K562 (cell line): Measurements from ENCODE around the gene CUL3. TPM values are rescaled to one million over a fixed set of nuclear protein-coding genes. Genes with fewer than 3 reads are reported as not detected.

Experiments used
- ATAC-seq: fragments of 200-7000 bp; cut with Tn5 transposase; 3 replicates; pipeline ENCODE4 v1.9.1; 2020; ENCODE audit warnings: moderate library complexity
- BruUV-seq: library from RNA; stranded (reverse); fragments of 400-500 nt; replicated peaks from 2 replicates; lab custom pipeline; 2021; lab: Mats Ljungman, UMichigan
- CTCF ChIA-PET: fragments of 300-600 bp; formaldehyde crosslinking; extraction: SDS; loops from one replicate; lab custom pipeline; 2021; ENCODE audit warnings: low intra/inter-chr PET ratio; lab: Yijun Ruan, JAX
- POLR2A ChIA-PET: fragments of 300-600, 350-650 bp; sonication (Branson Sonifier 250); formaldehyde crosslinking; extraction: SDS; loops from one replicate; lab custom pipeline; 2021; ENCODE audit warnings: antibody characterized with exemption, inconsistent platforms; lab: Yijun Ruan, JAX
- DNase-seq, 4 experiments: peaks; one replicate each; pipeline versions ENCODE4 v3.0.0 to v3.0.0-alpha.2; 2011 to 2018; ENCODE audit warnings: low spot score in 3 of 4, mixed read lengths in 3 of 4; ENCODE audit errors: extremely low read depth in 1 of 4
- FAIRE-seq: peaks from 2 replicates; lab custom pipeline; 2011; peaks lifted over from hg19 to GRCh38; lab: Jason Lieb, UNC
- H2AFZ ChIP-seq: 2 replicates; pipeline ENCODE4 v1.6.0; 2011; ENCODE audit warnings: low read depth, low read length, control low read depth, inconsistent platforms
- H3K27ac ChIP-seq: fragments of 200-600 bp; 3 replicates; pipeline ENCODE4 v1.8.0; 2011; ENCODE audit warnings: low read depth, mild to moderate bottlenecking, control low read depth, inconsistent platforms, low read length, moderate library complexity, mixed read lengths; ENCODE audit errors: extremely low read depth
- H3K27me3 ChIP-seq, 2 experiments: fragments of 300-600 bp in 1 of 2; 2 replicates in 1 of 2; 3 replicates in 1 of 2; pipeline versions ENCODE4 v1.6.0 to v1.8.0; 2011; ENCODE audit warnings: inconsistent platforms in 2 of 2, low read length in 2 of 2, mild to moderate bottlenecking in 1 of 2, mixed read lengths in 1 of 2, moderate library complexity in 1 of 2; ENCODE audit not compliant: control insufficient read depth in 2 of 2, insufficient read depth in 2 of 2
- H3K36me3 ChIP-seq: fragments of 300-600 bp; 3 replicates; pipeline ENCODE4 v1.8.0; 2011; ENCODE audit warnings: mild to moderate bottlenecking, low read length, inconsistent platforms; ENCODE audit not compliant: control insufficient read depth, insufficient read depth
- H3K4me1 ChIP-seq, 2 experiments: fragments of 200-600 bp in 1 of 2; replicated peaks in 1 of 2; 2 replicates in 1 of 2; 3 replicates in 1 of 2; pipeline versions ENCODE4 v1.5.1 to v1.8.0; 2011; ENCODE audit warnings: inconsistent platforms in 2 of 2, low read length in 2 of 2, mild to moderate bottlenecking in 1 of 2, mixed read lengths in 1 of 2, moderate library complexity in 1 of 2; ENCODE audit not compliant: control insufficient read depth in 2 of 2, insufficient read depth in 2 of 2
- H3K4me2 ChIP-seq: 2 replicates; pipeline ENCODE4 v1.6.1; 2011; ENCODE audit warnings: low read length, control low read depth, inconsistent platforms, mixed read lengths; ENCODE audit not compliant: insufficient read depth
- H3K4me3 ChIP-seq: fragments of 200-600 bp; sonication (generic), shearing (Covaris generic); 2 replicates; pipeline ENCODE4 v1.5.1; 2016; ENCODE audit warnings: control low read depth, inconsistent platforms
- H3K79me2 ChIP-seq: fragments of 200-600 bp; 3 replicates; pipeline ENCODE4 v1.8.0; 2011; ENCODE audit warnings: low read length, inconsistent platforms; ENCODE audit not compliant: control insufficient read depth, insufficient read depth
- H3K9ac ChIP-seq, 2 experiments: 2 replicates each; pipeline versions ENCODE4 v1.6.0 to v1.6.1; 2011; ENCODE audit warnings: low read depth in 2 of 2, low read length in 2 of 2, control low read depth in 1 of 2, inconsistent platforms in 1 of 2, mild to moderate bottlenecking in 1 of 2, mixed read lengths in 1 of 2; ENCODE audit not compliant: insufficient read depth in 1 of 2
- H3K9me1 ChIP-seq: one replicate; pipeline ENCODE4 v1.6.0; 2011; ENCODE audit warnings: inconsistent platforms, mild to moderate bottlenecking, low read length, moderate library complexity; ENCODE audit not compliant: control insufficient read depth, insufficient read depth
- H3K9me3 ChIP-seq: replicated peaks from 2 replicates; pipeline ENCODE4 v1.5.1; 2011; ENCODE audit warnings: low read depth, low read length, inconsistent platforms; ENCODE audit not compliant: control insufficient read depth, insufficient read depth
- H4K20me1 ChIP-seq: replicated peaks from 2 replicates; pipeline ENCODE4 v1.6.1; 2011; ENCODE audit warnings: low read length, inconsistent platforms, mixed read lengths; ENCODE audit not compliant: control insufficient read depth, insufficient read depth
- HMGXB4 ChIP-seq: sonication (generic); formaldehyde crosslinking; IDR thresholded peaks from 2 replicates; pipeline ENCODE4 v1.8.1; 2023; ENCODE audit warnings: mild to moderate bottlenecking, missing genetic modification reagents
- ILK ChIP-seq: fragments of 450-650 bp; IDR thresholded peaks from 2 replicates; pipeline ENCODE4 v1.6.1; 2016; ENCODE audit warnings: missing genetic modification characterization, low read depth, mild to moderate bottlenecking, missing compliant biosample characterization, moderate library complexity, borderline replicate concordance
- JUN ChIP-seq, 2 experiments: sonication (generic) in 1 of 2; formaldehyde crosslinking in 1 of 2; IDR thresholded peaks; 2 replicates each; pipeline versions ENCODE4 v1.6.1 to v1.8.0; 2012 to 2022; ENCODE audit warnings: borderline replicate concordance in 2 of 2, mild to moderate bottlenecking in 2 of 2, improper control_type of control experiment in 1 of 2, low read depth in 1 of 2, low read length in 1 of 2, missing genetic modification reagents in 1 of 2
- PCBP2 ChIP-seq: fragments of 200-400 bp; formaldehyde crosslinking; IDR thresholded peaks from 2 replicates; pipeline ENCODE4 v1.6.1; 2018; ENCODE audit warnings: low read length, low read depth, mild to moderate bottlenecking, moderate library complexity; ENCODE audit not compliant: poor library complexity, severe bottlenecking
- PHF8 ChIP-seq: fragments of 200-600 bp; sonication (generic); IDR thresholded peaks from 2 replicates; pipeline ENCODE4 v1.6.1; 2012; ENCODE audit warnings: mixed run types, mild to moderate bottlenecking, inconsistent platforms, low read length, moderate library complexity, borderline replicate concordance
- POU5F1 ChIP-seq: fragments of 150-350 bp; IDR thresholded peaks from 2 replicates; pipeline ENCODE4 v1.6.1; 2014; ENCODE audit warnings: borderline replicate concordance, low read length, low read depth, mild to moderate bottlenecking; ENCODE audit not compliant: partially characterized antibody
- SRF ChIP-seq, 2 experiments: fragments of 250-450, 450-650 bp in 1 of 2; sonication (Bioruptor Pico) in 1 of 2; sonication (generic) in 1 of 2; formaldehyde crosslinking; IDR thresholded peaks; 2 replicates each; pipeline versions ENCODE4 v1.5.0 to v1.5.1; 2020 to 2022; ENCODE audit warnings: mild to moderate bottlenecking in 1 of 2, missing genetic modification reagents in 1 of 2
- SRSF9 ChIP-seq: fragments of 200-400 bp; formaldehyde crosslinking; IDR thresholded peaks from 2 replicates; pipeline ENCODE4 v1.6.1; 2017; ENCODE audit warnings: low read depth, low read length, borderline replicate concordance
- ZC3H4 ChIP-seq: sonication (generic); formaldehyde crosslinking; IDR thresholded peaks from 2 replicates; pipeline ENCODE4 v1.9.0; 2021; ENCODE audit warnings: missing genetic modification reagents, borderline replicate concordance
- ZNF175 ChIP-seq: fragments of 200-800 bp; sonication (Bioruptor generic); IDR thresholded peaks from 2 replicates; pipeline ENCODE4 v1.6.1; 2016; ENCODE audit warnings: low read depth, mild to moderate bottlenecking, missing genetic modification characterization, missing compliant biosample characterization
- ZNF551 ChIP-seq: fragments of 250-450 bp; sonication (Bioruptor Pico); IDR thresholded peaks from 2 replicates; pipeline ENCODE4 v1.5.0; 2021; ENCODE audit warnings: mild to moderate bottlenecking, moderate library complexity
- ZNF764 ChIP-seq: fragments of 250-450 bp; sonication (Bioruptor Pico); IDR thresholded peaks from 2 replicates; pipeline ENCODE4 v1.4.0; 2020; ENCODE audit warnings: low read depth, mild to moderate bottlenecking, moderate library complexity
- WGBS: fragments of 100-300 bp; shearing (Covaris generic); methylation state at CpG from one replicate; pipeline ENCODE4 v1.1.6; 2016; ENCODE audit warnings: low coverage, mixed read lengths; ENCODE audit not compliant: insufficient coverage; ENCODE audit errors: missing lambda C conversion rate; 5-methylcytosine and 5-hydroxymethylcytosine counted together
- in situ Hi-C: fragments of 300-500 bp; cut with MboI; formaldehyde crosslinking; loops from 4 replicates; pipeline ENCODE4 v1.15.0; 2018; ENCODE audit warnings: inconsistent platforms, mixed read lengths
- intact Hi-C: fragments of 100-400 bp; cut with micrococcal nuclease; formaldehyde crosslinking; loops from 2 replicates; pipeline ENCODE4 v1.14.2; 2022
- polyA plus RNA-seq, 8 experiments: library from polyadenylated mRNA; depleted of rRNA in 4 of 8; stranded (reverse) in 5 of 8; unstranded in 3 of 8; fragments of >200 nt; fragmentation: Nextera tagmentation in 2 of 8; fragmentation: Illumina TruSeq in 1 of 8; extraction: Ambion mirVana in 2 of 8; extraction: Trizol in 1 of 8; gene quantifications; 2 replicates each; pipeline versions ENCODE4 v1.2.1 to v1.2.3, GENCODE V29; 2011 to 2014; ENCODE audit warnings: inconsistent platforms in 1 of 8, missing spikeins in 1 of 8
- total RNA-seq, 7 experiments: library from RNA; depleted of rRNA in 6 of 7; stranded (reverse); fragments of >200 nt in 6 of 7; fragmentation: Illumina TruSeq in 2 of 7; extraction: Trizol in 2 of 7; gene quantifications; 2 replicates each; pipeline versions ENCODE4 v1.2.1 to v1.2.3, GENCODE V29; 2011 to 2021; ENCODE audit warnings: low replicate concordance in 1 of 7
- TF ChIP-seq, protein P1 (sequence below): sonication (generic); formaldehyde crosslinking; IDR thresholded peaks from 2 replicates; pipeline ENCODE4 v1.8.1; 2022; ENCODE audit warnings: missing genetic modification reagents

CUL3 gene
- total and polyA plus RNA-seq, 9 of the 15 experiments (the other 6 are each of a cell fraction or from before 2014, with no cell fraction given) = 31.5 to 71.9 (median 56.4) TPM

- no peak for TF ChIP-seq SRSF9
- TF ChIP-seq POU5F1 = no peak
These were observed 142.8 kb downstream of the CUL3 start (continued) for GRCh38 chr2:224442071-224442967.

DNA sequence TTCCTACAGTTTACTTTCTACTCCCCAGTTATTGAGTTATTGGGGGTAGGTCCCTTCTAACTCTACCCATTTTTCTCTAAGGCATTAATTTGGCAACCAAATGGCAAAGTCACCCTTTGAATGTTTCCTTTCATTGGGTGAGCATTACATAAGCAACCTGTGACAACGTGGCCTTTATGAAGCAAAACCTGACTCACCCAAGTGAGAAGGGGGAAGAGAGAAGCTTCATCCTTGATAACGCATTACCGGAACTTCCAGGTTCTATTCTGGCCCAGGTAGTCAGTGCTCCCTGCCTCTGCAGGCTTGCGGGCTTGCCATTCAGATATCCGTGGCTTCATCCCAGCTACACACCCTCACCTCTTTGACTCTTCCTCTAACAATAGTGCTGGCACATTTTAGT is 144.2 kb downstream of the CUL3 start:
- no peak overlapping the region for H3K4me2 ChIP-seq
- no peak overlapping the region for H3K9ac ChIP-seq
- no TSS peak for BruUV-seq
- no peaks in the 10 kb centered on the region for H3K79me2 ChIP-seq
- H3K36me3 ChIP-seq = no peaks in the 10 kb centered on the region
- no peaks in the 10 kb centered on the region for H3K27me3 ChIP-seq
- intact Hi-C loops = no loop called here
- in situ Hi-C loops = no loop called here
- H4K20me1 ChIP-seq = no peaks in the 10 kb centered on the region
- no peak overlapping the region for H3K27ac ChIP-seq
- WGBS = 30% methylated on average over 5 of the region's 5 CpGs
- no peak overlapping the region for H3K4me3 ChIP-seq
- no peaks in the 10 kb centered on the region; a peak in 1 of 5 replicates for H3K4me1 ChIP-seq
- ATAC-seq (no peak), FAIRE-seq (no peak), DNase-seq (no peak)
- H3K9me1 ChIP-seq = no peaks in the 10 kb centered on the region
- ChIA-PET POLR2A (no interaction called here), CTCF (no interaction called here)
- H2AFZ ChIP-seq = no peak overlapping the region
- H3K9me3 ChIP-seq = no peaks in the 10 kb centered on the region
- TF ChIP-seq JUN (IDR thresholded peaks at IDR 0.05; ENCODE audit: borderline replicate concordance, low read depth, low read length) = no peak
- TF ChIP-seq JUN (CRISPR knock-in tag; IDR thresholded peaks at IDR 0.05; ENCODE audit: borderline replicate concordance) = no peak
- TF ChIP-seq ZNF175 (CRISPR knock-in tag) = no peak
- no peak for TF ChIP-seq PCBP2
- no peak for TF ChIP-seq PHF8
- no peak for TF ChIP-seq ZNF764 (CRISPR knock-in tag)
- no peak for TF ChIP-seq ILK (tag)
- no peak for TF ChIP-seq HMGXB4 (CRISPR knock-in tag)
- TF ChIP-seq, protein P1, sequence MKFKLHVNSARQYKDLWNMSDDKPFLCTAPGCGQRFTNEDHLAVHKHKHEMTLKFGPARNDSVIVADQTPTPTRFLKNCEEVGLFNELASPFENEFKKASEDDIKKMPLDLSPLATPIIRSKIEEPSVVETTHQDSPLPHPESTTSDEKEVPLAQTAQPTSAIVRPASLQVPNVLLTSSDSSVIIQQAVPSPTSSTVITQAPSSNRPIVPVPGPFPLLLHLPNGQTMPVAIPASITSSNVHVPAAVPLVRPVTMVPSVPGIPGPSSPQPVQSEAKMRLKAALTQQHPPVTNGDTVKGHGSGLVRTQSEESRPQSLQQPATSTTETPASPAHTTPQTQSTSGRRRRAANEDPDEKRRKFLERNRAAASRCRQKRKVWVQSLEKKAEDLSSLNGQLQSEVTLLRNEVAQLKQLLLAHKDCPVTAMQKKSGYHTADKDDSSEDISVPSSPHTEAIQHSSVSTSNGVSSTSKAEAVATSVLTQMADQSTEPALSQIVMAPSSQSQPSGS = no peak
- TF ChIP-seq ZC3H4 = no peak
- no peak for TF ChIP-seq SRF (CRISPR knock-in tag; IDR thresholded peaks at IDR 0.05)
- TF ChIP-seq ZNF551 (CRISPR knock-in tag) = no peak
